ENCODE data around the gene PPIB.
A peak's percentile ranks its signal among the peaks of the same experiment; 100 is the strongest.

Gene PPIB

DNA sequence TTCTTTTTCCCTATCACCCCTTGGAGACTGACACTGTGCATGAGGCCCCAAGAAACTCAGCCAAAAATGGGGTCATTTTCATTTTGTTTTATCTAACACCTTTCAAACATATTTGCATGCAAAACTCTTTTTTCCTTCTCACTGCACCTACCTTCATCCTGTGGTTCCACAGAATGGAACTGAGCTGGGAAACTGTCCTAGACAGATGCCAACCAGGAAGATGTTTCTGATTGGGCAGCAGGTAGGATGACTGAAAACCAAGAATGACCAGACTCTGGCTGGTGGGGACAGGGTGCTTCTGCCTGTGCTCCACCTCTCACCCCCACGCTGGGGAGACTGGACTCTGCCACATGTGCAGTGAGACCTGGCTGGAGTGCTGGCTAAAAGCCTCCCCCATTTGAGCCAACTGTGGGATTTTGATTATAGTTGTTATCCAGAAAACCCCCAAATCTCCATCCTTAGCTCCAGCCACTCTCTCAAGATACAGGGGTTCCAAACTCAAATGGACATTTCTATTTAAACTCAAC is 5.2 kb downstream of the PPIB start:
- DNase-seq: no peak

DNA sequence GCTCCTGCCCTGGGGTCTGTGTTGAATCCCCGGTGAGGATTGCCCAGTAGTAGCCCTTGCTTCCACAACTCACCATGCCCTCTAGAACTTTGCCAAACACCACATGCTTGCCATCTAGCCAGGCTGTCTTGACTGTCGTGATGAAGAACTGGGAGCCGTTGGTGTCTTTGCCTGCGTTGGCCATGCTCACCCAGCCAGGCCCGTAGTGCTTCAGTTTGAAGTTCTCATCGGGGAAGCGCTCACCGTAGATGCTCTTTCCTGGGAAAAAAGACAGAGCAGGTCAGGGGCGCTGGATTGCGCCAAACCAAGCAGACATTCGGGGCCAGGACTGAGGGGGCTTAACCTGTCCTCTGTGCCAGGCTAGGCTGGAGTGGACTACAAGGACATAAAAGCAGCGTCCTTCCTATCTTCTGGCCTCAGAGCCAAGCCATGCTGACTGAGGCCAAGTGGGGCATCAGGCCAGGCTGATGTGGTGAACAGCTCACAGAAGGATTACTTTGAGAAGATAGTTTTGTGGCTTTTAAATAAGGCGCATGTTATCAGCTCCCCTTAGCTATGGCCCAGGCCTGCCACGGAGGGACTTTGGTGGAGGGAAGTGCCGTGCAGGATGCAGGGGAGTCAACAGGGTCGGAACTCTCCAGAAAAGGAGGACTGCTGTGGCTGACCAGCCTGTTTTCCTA is 6.0 kb downstream of the PPIB start:
- DNase-seq: no peak

DNA sequence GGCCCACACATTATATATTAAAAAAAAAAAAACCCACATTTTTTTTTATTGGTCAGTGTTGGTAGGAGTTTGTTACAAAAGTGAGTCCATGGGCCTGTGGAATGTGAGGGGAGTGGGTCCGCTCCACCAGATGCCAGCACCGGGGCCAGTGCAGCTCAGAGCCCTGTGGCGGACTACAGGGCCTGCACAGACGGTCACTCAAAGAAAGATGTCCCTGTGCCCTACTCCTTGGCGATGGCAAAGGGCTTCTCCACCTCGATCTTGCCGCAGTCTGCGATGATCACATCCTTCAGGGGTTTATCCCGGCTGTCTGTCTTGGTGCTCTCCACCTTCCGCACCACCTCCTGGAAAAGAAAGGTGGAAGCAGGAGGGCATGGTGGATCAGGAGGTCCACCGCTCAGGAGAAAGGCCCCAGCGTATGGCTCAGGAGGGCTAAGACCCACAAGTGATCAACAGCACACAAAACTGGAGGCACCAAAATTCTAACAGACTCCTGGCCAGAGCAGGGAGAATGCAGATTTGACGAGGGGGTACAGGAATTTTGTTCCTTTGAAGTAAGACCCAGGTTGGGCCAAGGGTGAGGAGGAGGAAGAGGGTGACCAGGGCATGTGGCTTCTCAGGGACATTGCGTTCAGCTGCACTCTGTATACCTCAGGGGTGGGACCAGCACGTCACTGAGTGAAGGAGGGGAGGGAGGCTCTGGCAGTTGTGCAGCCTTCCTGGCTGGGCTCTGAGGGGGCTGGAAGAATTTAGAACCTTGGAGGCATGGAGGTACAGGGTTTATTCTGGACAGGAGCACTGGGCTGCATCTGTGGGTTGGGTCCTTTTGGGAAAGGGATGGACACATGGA is 6.8 kb downstream of the PPIB start:
- DNase-seq: no peak

GRCh38 chr15:64153480-64154367 is 9.1 kb downstream of the PPIB start:
- DNase-seq: peak; percentile 98

GRCh38 chr15:64152507-64153387 is 10.1 kb downstream of the PPIB start:
- DNase-seq: peak; percentile 50

- DNase-seq: peak; percentile 39
These were observed 10.9 kb downstream of the PPIB start, which contains the start of gene SNX22 for GRCh38 chr15:64151727-64152506. Gene SNX22 (plus strand): TSS chr15:64151731. CDS start chr15:64151776, 45 bp downstream.

- DNase-seq: no peak
These were observed 12.8 kb downstream of the PPIB start for GRCh38 chr15:64149893-64150578.

DNA sequence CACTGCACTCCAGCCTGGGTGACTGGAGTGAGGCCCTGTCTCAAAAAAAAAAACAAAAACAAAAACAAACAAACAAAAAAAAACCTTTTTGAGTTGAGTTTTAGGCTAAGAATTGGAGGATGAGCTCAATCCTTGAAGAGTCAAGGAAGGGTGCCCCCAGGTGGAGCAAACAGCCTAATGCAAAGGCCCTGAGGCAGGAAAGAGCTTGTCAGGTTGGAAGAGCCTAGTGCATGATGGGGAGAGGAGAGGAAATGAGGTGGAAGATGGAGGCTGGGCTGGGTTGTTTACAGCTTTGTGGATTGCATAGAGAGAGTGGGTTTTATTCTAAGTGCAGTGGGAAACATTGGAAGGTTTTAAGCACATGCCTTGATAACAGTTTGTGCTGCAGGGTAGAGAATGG is 13.4 kb downstream of the PPIB start:
- no peak for DNase-seq

DNA sequence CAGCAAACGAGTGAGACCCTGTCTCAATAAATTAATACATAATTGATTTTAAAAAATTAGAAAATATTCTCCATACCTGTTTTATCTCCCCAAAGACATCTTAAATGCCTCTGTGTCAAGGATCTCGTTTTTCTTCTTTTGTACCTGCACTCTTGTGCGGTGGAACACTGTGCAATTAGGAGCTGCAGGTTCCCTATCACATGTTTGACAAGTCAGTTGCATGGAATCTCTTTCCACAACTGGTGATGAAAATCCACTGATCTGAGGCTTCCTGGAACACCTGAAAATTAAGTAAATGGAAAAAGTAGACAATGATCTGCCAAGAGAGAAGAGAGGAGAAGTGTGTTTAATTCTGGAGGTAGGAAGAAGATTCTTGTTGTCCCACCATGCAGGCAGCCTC is 14.2 kb downstream of the PPIB start:
- DNase-seq: no peak

- no peak for DNase-seq
These were observed 14.7 kb downstream of the PPIB start for GRCh38 chr15:64148168-64148567.

- DNase-seq: no peak
These were observed 15.7 kb downstream of the PPIB start for GRCh38 chr15:64146885-64147681.

DNA sequence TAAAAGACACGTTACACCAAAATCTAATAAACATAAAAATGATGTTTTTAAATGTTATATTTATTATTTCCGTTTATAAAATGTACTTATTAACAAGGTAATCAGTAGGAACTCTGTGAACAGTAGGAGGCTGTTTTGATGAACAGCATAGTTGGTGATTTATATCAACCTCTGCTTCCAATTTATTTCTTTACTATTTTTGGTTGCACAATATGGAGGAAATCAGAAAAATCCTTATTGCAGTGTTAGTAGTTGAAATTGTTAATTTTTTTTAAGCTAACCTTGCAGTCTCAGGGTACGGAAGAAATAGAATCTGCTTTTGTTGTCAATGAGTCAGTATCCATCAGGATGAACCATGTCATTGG is 16.3 kb downstream of the PPIB start:
- DNase-seq: no peak

DNA sequence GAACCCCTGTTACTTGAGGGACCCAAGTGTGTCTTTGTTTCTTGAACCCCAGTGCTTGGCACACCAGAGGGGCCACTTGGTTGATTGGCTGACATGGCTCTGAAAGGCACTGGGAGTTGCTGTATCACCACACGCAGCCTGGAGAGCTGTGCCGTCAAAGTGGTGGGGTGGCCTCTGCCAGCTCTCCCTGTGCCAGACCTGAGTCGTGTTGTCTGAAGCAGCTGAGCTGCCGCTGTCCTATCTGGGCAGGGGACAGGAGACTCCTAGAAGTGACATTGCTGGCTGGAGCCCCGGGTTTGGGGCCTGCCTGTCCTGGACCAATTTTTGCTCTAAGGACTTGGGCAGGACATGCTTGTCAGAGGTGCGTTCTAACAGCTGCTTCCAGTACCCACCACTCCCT is 16.8 kb downstream of the PPIB start:
- DNase-seq: no peak

- DNase-seq: no peak
These were observed 18.1 kb downstream of the PPIB start for GRCh38 chr15:64144565-64145281.

- no peak for DNase-seq
These were observed 18.6 kb downstream of the PPIB start for GRCh38 chr15:64144192-64144564.

DNA sequence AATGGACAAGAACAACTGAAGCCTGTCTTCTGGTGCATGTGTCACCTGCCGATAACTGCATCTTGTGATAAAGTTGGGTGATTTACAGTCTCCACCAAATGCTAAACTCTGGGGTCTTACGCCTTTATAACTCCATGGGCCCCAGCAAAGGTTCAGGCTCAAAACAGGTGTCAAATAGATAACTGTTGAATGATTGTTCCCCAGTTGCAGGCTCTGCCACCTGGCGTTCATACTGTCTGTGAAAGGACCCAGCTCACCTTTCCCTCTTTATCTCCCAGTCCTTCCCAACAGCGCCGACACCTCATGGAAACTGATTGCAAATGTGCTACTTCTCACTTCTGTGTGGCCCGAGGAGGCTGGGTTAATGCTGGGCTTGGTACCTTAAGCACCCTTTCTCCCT is 19.5 kb downstream of the PPIB start:
- no peak for DNase-seq

GRCh38 chr15:64141798-64142512 is 20.9 kb downstream of the PPIB start:
- DNase-seq: no peak

- DNase-seq: no peak
These were observed 24.4 kb downstream of the PPIB start for GRCh38 chr15:64138331-64138941.
